NCI-H2171 treated with DMSO at 0.1 percent for 48 hours (cell line): ENCODE measurements around the gene MARVELD2.
A peak's percentile ranks its signal among the peaks of the same experiment; 100 is the strongest.
"Not testable (repeated sequence)": the region's sequence is repeated elsewhere in the genome, so short reads cannot be mapped to it uniquely, and the experiment has no call there.

Experiments used
- DNase-seq: peaks from one replicate; lab custom pipeline; 2025; lab: John Stamatoyannopoulos, UW

Gene MARVELD2

GRCh38 chr5:69450116-69450515 is 35.2 kb downstream of the MARVELD2 start:
- DNase-seq, result no peak

- DNase-seq, result not testable (repeated sequence)
Measured at GRCh38 chr5:69450527-69450926, 35.6 kb downstream of the MARVELD2 start.

- no peak for DNase-seq
Measured at GRCh38 chr5:69451941-69452647, 37.2 kb downstream of the MARVELD2 start.

- DNase-seq, result not testable (repeated sequence)
Measured at GRCh38 chr5:69453487-69453886, 38.6 kb downstream of the MARVELD2 start.

GRCh38 chr5:69454460-69455249 is 39.7 kb downstream of the MARVELD2 start:
- DNase-seq, result peak; percentile 4

GRCh38 chr5:69455428-69455988 is 40.6 kb downstream of the MARVELD2 start:
- DNase-seq, result not testable (repeated sequence)

- DNase-seq, result no peak
Measured at GRCh38 chr5:69462170-69462569, 47.3 kb downstream of the MARVELD2 start.

GRCh38 chr5:69466375-69466774 is 51.5 kb downstream of the MARVELD2 start:
- not testable (repeated sequence) for DNase-seq

- no peak for DNase-seq
Measured at GRCh38 chr5:69467442-69468225, 52.7 kb downstream of the MARVELD2 start.

GRCh38 chr5:69468631-69469030 is 53.7 kb downstream of the MARVELD2 start:
- DNase-seq, result no peak

- DNase-seq, result not testable (repeated sequence)
Measured at GRCh38 chr5:69471516-69471915, 56.6 kb downstream of the MARVELD2 start.

- DNase-seq, result not testable (repeated sequence)
Measured at GRCh38 chr5:69472535-69473143, 57.7 kb downstream of the MARVELD2 start.

GRCh38 chr5:69477170-69477569 is 62.3 kb downstream of the MARVELD2 start:
- no peak for DNase-seq

- DNase-seq, result not testable (repeated sequence)
Measured at GRCh38 chr5:69478296-69478695, 63.4 kb downstream of the MARVELD2 start.

- no peak for DNase-seq
Measured at GRCh38 chr5:69484891-69485290, 70.0 kb downstream of the MARVELD2 start.

- DNase-seq, result no peak
Measured at GRCh38 chr5:69485471-69485870, 70.6 kb downstream of the MARVELD2 start.

- no peak for DNase-seq
Measured at GRCh38 chr5:69489246-69489645, 74.3 kb downstream of the MARVELD2 start.

- DNase-seq, result no peak
Measured at GRCh38 chr5:69491027-69491426, 76.1 kb downstream of the MARVELD2 start.

- DNase-seq, result no peak
Measured at GRCh38 chr5:69491838-69492390, 77.0 kb downstream of the MARVELD2 start.

GRCh38 chr5:69492391-69492922 is 77.5 kb downstream of the MARVELD2 start, which contains the start of gene OCLN:
Gene OCLN (plus strand): TSS chr5:69492790. CDS start chr5:69504245, 11,455 bp downstream.
- DNase-seq, result peak; percentile 64

- peak; percentile 15 for DNase-seq
Measured at GRCh38 chr5:69492923-69493395, 78.0 kb downstream of the MARVELD2 start.
